CD4-positive, alpha-beta T cell treated with Interleukin-2 at 100 ng/mL for 4 hours (primary cell): ENCODE data around the gene ZNF106.

ENCODE experiments used
- DNase-seq: peaks from one replicate; pipeline ENCODE4 v3.0.0-alpha.2; 2020; ENCODE audit warnings: low spot score

The ZNF106 gene

GRCh38 chr15:42405863-42406482 is 85.0 kb downstream of the ZNF106 start:
- no peak for DNase-seq

DNA sequence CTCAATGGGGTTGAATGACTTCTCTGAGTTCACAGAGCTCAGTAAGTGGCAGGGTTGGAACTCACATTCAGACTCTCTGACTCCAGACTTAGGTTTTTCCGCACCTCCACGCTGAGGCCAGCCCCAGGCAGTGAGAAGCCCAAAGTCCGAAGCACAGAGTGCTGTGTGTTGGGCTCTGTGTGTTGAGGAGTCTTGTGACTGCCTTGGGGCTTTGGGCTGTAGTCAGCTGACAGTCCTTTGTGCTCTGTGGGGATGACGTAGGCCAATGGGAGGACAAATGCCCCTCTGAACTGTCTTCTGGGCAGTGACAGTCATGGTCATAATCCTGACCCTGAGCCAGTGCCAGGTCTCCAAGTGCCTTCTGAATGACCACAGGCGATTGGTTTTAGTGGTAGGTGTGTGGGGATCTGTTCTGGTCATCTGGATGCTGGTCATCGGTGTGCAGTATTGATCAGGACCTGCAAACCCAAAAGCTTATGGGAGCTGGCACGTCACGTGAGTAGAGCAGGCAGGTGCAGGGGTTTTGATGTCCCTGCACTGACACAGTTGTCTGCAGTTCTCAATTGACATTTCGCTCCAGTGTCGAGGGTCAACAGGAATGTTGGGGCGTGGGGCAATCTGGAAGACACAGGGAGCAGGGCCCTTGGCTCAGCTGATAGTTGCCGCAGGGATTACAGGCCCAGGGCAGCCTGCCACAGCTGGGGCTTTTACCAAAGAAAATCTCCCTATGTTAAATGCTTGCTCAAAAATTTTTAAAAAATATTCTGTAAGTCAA is 86.3 kb downstream of the ZNF106 start:
- no peak for DNase-seq

- no peak for DNase-seq
Observed at GRCh38 chr15:42403389-42403788, 87.6 kb downstream of the ZNF106 start.

GRCh38 chr15:42402455-42403205 is 88.3 kb downstream of the ZNF106 start:
- no peak for DNase-seq

DNA sequence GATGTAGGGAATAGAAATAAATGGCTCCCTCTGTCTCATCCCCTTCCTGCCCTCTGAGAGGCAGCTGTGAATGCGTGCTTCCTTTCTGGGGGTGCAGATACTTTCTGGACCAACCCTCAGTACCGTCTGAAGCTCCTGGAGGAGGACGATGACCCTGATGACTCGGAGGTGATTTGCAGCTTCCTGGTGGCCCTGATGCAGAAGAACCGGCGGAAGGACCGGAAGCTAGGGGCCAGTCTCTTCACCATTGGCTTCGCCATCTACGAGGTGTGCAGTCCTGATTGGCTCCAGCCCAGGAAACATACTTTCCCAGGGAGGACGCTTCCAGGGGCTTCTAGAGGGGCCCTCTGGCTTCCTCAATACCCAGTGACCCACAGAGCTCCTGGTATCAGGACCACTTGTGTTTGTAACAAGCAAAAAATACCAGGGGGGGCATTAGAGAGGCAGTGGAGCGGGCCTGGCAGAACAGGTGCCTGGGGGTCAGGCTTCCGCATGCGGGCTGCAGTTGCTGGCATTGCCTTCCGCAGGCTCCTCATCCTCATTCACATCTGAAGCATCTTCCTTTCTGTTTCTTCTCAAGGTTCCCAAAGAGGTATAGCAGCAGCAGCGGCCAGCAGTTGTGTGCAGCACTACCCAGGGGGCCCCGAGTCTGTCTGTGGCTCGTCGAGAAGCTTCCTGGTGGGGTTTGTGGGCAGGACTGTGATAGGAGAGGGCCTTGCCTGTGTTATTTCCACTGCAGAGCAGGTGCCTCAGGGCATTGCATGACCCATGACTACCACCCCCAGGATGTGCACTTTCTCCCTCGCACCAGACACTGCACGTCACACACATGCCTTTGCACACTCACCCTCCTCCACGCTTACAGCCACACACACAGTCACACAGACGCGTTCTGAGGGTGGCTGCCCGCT is 89.1 kb downstream of the ZNF106 start:
- peak; percentile 15 for DNase-seq

DNA sequence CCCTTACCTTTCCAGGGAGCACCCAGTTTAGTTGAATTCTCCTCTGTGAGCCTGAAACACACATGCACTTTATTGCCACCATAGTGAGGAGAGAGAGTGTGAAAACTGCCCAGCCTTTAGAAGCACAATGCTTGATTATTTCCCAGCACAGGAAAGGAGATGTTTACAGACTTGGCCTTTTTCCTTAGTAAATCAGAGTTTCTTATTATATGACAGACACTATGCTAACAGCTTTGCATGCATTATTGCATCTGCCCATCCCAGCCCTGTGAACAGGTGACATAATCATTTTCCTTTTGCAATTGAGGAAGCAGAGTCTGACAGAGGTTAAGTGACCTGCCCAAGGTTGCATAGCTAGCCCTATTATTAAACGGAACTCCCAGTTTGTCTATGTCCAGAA is 95.1 kb downstream of the ZNF106 start:
- no peak for DNase-seq

DNA sequence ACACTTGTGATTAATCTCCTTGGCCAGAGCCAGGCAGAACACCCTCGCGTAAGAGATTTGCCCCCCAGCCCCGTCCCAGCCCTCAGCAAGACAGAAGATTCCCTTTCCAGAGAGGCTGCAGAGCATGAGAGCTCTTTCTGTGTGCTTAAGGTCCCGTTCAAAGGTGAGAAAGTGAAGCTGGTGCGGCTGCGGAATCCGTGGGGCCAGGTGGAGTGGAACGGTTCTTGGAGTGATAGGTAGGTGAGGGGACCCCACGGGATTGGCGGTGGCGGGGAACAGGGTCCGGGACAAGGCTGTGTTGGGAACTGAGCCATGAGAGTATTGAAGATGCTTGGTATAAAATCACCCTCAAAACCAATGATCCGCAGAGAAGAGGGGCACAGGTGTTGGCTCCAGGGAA is 96.8 kb downstream of the ZNF106 start:
- DNase-seq: no peak

DNA sequence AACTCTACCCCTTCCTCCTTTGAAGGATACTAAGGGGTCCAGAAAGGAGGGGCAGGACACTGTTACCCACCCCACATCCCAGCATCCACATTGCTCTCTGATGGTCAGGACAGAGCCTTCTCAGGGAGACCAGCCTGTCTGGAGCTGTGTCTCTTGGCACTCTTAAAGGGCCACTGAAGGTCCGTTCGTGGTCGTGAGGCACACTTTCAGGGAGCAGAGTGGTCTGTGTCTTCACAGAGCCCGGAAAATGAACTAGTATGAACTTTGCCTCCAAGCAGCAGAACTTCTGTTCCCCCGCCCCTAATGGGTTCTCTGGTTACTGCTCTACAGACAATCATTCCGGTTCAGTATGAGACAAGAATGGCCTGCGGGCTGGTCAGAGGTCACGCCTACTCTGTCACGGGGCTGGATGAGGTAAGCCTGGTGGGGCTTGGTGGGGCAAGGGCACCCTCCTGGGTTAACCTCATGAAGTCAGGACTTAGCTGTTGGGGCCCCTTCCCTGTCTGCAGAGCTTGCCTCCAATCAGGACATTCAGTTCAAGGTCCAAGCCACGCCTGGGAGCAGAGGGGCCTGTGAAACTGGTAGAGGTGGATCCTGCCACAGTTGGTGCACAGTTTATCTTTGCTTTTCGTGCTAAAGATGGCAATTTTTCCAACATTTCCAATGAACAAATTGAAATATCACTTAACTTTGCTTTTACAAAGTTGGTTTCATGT is 98.5 kb downstream of the ZNF106 start:
- no peak for DNase-seq

GRCh38 chr15:42387603-42388002 is 103.3 kb downstream of the ZNF106 start:
- no peak for DNase-seq

DNA sequence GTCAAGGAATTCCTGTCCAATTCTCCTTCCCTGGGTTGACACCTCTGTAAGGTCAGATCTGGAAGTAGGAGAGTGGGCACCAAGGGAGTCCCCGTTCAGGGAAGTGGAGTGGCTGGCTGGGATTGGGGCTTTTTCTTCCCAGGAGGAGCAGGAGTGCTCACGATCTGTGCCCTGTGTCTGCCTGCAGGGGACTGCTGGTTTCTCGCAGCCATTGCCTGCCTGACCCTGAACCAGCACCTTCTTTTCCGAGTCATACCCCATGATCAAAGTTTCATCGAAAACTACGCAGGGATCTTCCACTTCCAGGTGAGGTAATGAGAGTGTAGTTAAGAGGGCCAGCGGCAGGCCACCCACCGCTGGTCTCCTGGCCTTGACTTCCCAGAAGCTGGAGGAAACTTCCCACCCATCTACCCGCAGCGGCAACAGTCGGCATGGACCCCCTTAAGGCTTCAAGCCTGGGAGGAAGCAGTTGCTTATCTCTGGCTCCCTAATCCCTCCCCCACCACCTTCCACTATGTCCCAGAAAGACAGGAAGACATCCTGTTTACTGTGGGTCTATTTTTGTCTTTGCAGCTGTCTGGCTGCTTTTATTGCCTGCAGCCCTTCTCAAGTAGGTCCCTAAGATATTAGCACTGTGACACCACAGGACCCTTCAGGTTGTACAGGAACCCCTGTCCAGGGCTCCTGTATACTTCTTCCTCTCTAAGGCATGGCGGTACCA is 104.8 kb downstream of the ZNF106 start:
- no peak for DNase-seq

- peak; percentile 9 for DNase-seq
Observed at GRCh38 chr15:42385206-42385979, 105.5 kb downstream of the ZNF106 start.

DNA sequence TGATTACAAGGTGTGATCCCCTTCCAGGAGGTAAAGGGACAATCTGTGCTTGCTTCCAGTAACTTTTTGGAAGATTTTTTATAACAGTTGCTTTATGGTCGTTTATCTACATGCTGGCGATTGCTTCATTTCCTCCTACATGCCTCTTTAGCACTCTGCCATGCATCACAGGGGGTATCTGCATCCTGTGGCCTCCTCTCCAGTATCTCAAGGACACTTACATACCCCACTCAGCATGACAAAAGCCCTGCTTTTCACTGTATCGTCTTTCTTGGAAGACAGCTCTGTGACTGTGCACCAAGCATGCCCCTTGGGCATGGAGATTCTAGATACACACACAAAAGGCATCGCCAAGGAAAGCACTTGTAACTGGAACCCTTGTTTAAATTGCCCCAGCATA is 106.3 kb downstream of the ZNF106 start:
- DNase-seq: no peak

DNA sequence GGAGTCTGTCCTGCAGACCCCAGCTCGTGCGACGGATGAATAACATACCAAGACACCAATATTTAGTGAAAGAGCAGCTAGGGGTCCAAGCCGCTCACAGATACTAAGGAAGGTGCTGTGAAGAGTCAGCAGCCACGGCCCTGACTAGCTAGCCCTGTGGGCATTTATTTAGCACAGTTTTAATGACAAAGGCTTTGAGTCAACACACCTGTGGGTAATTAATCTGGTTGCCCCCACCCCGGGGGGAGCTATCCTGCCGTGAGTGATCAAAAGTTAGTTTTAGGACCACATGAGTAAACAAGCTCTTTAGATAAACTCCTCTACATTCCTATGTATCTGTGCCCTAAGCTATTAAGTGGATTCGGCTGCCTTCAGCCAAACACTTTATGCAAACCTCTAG is 112.9 kb downstream of the ZNF106 start:
- no peak for DNase-seq

GRCh38 chr15:42375941-42376340 is 115.0 kb downstream of the ZNF106 start:
- DNase-seq: no peak

DNA sequence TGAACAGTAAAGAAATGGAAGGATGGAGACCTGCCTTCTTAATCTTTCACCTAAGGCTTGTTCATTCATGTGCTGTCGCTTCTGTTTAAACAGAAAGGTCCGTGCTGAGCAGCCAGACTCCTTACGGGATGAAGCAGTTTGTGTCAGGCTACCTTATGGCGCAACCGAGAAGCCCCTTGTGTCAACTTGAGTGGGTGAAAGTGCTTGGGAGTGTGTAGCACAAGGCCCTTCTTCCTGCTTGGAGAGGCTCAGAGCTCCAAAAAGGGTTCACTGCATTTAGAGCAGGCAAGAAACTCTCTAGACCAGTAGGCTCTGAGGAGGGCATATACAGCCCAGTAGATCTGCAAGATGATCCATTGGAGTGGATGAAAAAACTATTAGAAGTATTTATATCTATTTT is 115.7 kb downstream of the ZNF106 start:
- DNase-seq: no peak

DNA sequence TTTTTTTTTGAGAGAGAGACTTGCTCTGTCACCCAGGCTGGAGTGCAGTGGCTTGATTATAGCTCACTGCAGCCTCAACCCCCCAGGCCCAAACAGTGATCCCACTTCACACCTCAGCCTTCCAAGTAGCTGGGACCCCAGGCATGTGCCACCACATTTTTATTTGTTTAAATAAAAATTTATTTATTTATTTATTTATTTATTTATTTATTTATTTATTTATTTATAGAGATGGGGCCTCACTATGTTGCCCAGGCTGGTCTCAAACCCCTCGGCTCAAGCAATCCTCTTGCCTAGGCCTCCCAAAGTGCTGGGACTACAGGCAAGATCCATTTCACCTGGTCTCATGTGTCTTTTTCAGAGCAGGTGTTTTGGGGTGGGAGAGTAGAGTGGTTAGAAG is 116.1 kb downstream of the ZNF106 start:
- DNase-seq: no peak

- no peak for DNase-seq
Observed at GRCh38 chr15:42373936-42374335, 117.0 kb downstream of the ZNF106 start.

- DNase-seq: no peak
Observed at GRCh38 chr15:42373274-42373673, 117.7 kb downstream of the ZNF106 start.

- DNase-seq: no peak
Observed at GRCh38 chr15:42371096-42371495, 119.8 kb downstream of the ZNF106 start.

DNA sequence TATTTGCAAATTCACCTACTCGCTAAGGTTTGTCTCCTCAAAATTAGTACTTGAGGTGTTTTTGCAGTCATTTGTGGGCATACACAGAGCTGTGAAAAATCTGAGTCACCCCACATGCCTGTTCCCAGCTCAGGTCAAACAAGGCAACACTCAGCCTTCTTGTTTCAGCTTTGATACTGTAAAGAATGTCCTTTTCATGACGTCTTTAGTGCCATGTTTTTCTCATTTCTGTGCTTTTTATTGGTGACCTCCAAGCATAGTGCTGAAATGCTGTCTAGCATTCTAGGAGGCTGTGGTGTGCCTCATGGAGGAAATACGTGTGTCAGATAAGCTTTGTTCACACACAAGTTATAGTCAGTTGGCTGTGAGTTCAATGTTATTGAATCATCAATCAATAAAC is 122.8 kb downstream of the ZNF106 start:
- DNase-seq: no peak
